GM12892 (cell line): ENCODE data around the gene NAP1L1.

Source experiments
- POLR2A ChIP-seq: IDR thresholded peaks from 2 replicates; pipeline ENCODE4 v1.6.1; 2011; ENCODE audit warnings: low read depth, low read length, control low read depth
- POLR2AphosphoS5 ChIP-seq: IDR thresholded peaks from 2 replicates; pipeline ENCODE4 v1.6.1; 2011; ENCODE audit warnings: low read depth, low read length, control low read depth
- TAF1 ChIP-seq: IDR thresholded peaks from 2 replicates; pipeline ENCODE4 v1.6.1; 2011; ENCODE audit warnings: low read depth, mild to moderate bottlenecking, control low read depth, low read length, borderline replicate concordance

DNA sequence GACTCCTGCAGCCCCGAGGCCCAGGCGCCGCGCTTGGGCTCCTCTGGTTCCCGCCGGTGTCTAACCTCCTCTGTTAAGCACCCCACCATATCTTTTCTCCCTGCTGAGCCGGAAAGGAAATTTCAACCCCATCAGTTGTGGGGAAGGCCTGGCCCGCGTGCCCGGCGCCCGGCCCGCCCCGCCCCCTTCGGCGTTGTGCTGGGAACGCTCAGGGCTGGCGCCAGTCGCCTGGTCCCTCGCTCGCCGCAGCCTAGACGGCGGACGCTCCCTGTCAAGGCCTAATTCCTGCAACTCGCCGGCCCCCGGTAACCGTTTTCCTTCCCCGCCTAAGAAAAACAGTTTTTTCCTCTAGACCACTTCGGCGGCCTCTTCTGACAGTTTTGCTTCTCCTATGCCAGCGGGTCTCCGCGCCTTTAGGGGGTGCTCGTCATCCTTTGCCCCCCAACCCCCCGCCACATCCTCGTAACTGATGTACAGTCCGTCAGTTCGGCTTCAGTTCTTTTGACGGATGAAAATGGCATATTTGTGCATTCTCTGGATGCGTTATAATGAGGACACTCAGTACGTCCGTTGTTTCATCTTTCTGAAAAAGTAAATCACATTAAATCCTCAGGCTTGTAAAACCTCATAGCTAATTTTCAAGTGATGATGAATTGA lies 506 bp upstream of the NAP1L1 start:
- TF ChIP-seq POLR2A (no peak), POLR2AphosphoS5 (no peak), TAF1 (no peak)
